GM18508 (cell line): Measurements from ENCODE around the gene BRINP2.
"Not testable (repeated sequence)": the region's sequence is repeated elsewhere in the genome, so short reads cannot be mapped to it uniquely, and the experiment has no call there.

ENCODE experiments used
- ATAC-seq: cut with Tn5 transposase; IDR thresholded peaks from one replicate; pipeline ENCODE4 v1.9.1; 2021; ENCODE audit warnings: moderate number of reproducible peaks; ENCODE audit not compliant: insufficient read depth, unreplicated experiment

BRINP2 gene

DNA sequence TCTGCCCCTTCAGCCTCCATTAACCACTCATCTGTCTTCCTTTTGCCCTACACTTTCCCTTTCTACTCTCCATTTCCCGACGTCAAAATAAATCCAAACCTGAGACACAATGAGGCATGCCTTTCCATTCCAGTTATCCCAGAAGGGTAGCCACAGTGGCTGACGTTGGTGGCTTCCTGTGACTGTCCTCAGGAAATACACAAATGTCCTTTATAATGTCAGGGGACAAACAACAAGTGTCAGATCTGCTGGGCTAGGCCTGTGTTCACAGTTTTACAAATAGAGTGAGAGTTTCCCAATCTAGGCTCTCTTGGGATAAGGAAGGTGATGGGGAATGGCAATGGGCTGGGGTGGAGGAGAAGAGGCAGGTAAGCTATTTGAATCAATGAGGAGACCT, 135.3 kb downstream of the BRINP2 start:
- no peak for ATAC-seq

DNA sequence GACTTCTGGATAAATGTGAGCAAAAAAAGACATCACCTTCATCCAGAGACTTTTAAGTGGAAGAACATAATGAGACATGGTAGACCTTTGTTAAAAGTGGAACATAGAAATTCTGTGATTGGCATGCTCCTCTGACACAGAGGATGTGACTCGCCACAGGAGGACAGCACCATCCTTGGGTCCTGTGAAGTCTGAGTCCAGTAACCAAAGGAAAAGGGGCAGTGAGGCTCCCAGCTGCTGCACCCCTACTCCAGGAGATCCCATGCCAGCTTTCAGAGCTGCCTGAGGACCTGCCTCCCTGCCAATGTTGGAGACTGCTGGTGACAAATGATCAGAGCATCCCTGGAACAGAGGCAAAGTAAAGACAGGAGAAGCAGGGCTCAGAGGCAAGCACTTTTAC, 136.2 kb downstream of the BRINP2 start:
- no peak for ATAC-seq

GRCh38 chr1:177307771-177308170, 137.0 kb downstream of the BRINP2 start:
- no peak for ATAC-seq

- ATAC-seq: no peak
Measured at GRCh38 chr1:177309880-177310279, 139.1 kb downstream of the BRINP2 start.

GRCh38 chr1:177310326-177310725, 139.6 kb downstream of the BRINP2 start:
- no peak for ATAC-seq

GRCh38 chr1:177311111-177311510, 140.4 kb downstream of the BRINP2 start:
- no peak for ATAC-seq

GRCh38 chr1:177311586-177311985, 140.8 kb downstream of the BRINP2 start:
- ATAC-seq: no peak

DNA sequence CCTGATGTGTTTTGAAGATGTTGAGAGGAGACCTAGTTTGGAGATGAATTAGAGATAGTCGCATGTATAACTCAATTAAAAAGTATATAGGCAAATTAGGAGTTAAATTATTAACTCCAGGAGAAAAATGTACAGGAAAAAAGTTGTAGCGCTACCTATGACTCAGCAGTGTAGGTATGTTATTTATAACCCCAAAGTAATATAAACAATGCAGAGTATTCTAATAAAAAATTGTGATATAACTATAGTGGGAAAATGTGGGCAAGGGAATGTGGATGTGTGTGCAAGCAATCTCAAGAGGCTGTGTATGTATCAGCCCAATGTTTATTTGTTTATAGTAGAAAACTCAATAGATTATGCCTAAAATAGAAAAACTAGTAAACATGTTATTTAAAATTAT, 144.5 kb downstream of the BRINP2 start:
- ATAC-seq: no peak

GRCh38 chr1:177315761-177316160, 145.0 kb downstream of the BRINP2 start:
- no peak for ATAC-seq

DNA sequence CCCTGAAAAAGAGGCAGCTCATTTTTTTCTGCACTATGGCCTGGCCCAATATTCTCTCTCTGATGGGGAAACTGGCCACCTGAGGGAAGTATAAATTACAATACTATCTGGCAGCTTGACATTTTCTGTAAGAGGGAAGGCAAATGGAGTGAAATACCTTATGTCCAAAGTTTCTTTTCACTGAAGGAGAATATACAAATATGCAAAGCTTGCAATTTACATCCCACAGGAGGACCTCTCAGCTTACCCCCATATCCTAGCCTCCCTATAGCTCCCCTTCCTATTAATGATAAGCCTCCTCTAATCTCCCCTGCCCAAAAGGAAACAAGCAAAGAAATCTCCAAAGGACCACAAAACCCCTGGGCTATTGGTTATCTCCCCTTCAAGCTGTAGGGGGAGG, 150.7 kb downstream of the BRINP2 start:
- not testable (repeated sequence) for ATAC-seq

DNA sequence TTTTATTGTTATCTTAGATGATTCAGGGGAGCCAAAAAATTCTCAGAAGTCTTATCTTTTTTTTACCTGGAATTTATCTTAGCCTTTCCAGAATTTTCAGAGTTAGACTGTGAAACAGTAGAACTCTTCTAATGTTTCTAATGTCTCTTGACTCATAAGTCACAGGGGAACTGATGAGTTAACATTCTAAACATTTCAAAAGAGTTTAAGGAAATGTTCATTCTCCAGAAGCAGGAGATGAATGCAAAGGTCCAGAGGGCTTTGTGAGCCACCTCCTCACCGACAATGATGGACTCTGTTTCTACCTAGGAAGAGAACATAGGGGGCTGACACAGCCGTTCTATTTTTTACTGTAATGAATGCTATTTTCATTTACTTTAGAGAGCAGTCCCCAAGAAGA, 157.5 kb downstream of the BRINP2 start:
- no peak for ATAC-seq

GRCh38 chr1:177329871-177330270, 159.1 kb downstream of the BRINP2 start:
- no peak for ATAC-seq
